Glutamatergic neuron (in vitro differentiated cells): Measurements from ENCODE around the gene MTF2. TPM values are rescaled to one million over a fixed set of nuclear protein-coding genes. Genes with fewer than 3 reads are reported as not detected.
A peak's percentile ranks its signal among the peaks of the same experiment; 100 is the strongest.

ENCODE experiments used
- DNase-seq: peaks from one replicate; pipeline ENCODE4 v3.0.0; 2022
- H3K27ac Mint-ChIP-seq: one replicate; pipeline ENCODE4 v1.8.0; 2020; ENCODE audit warnings: mild to moderate bottlenecking, mixed read lengths, inconsistent platforms; ENCODE audit not compliant: unreplicated experiment
- H3K27me3 Mint-ChIP-seq: one replicate; pipeline ENCODE4 v1.8.0; 2020; ENCODE audit warnings: mild to moderate bottlenecking, moderate library complexity, mixed read lengths, inconsistent platforms; ENCODE audit not compliant: unreplicated experiment
- H3K36me3 Mint-ChIP-seq: one replicate; pipeline ENCODE4 v1.8.0; 2020; ENCODE audit warnings: mild to moderate bottlenecking, mixed read lengths, inconsistent platforms; ENCODE audit not compliant: unreplicated experiment
- H3K4me1 Mint-ChIP-seq: one replicate; pipeline ENCODE4 v1.8.0; 2020; ENCODE audit warnings: mild to moderate bottlenecking, low read depth, mixed read lengths, inconsistent platforms; ENCODE audit not compliant: unreplicated experiment
- H3K4me3 Mint-ChIP-seq: one replicate; pipeline ENCODE4 v1.8.0; 2020; ENCODE audit warnings: mild to moderate bottlenecking, mixed read lengths, inconsistent platforms; ENCODE audit not compliant: unreplicated experiment
- H3K9me3 Mint-ChIP-seq: one replicate; pipeline ENCODE4 v1.8.0; 2020; ENCODE audit warnings: mild to moderate bottlenecking, moderate library complexity, mixed read lengths, inconsistent platforms; ENCODE audit not compliant: unreplicated experiment
- CTCF ChIP-seq: fragments of 200-600 bp; sonication (generic); IDR thresholded peaks from one replicate; pipeline ENCODE4 v1.5.0; 2021; ENCODE audit not compliant: partially characterized antibody, unreplicated experiment
- total RNA-seq: library from RNA; stranded (reverse); fragmentation: NEBNext Ultra II Directional; extraction: Animal tissue kit (Norgen Biotek cat#: 25700); gene quantifications from one replicate; pipeline ENCODE4 v1.2.1, GENCODE V29; 2021; ENCODE audit not compliant: unreplicated experiment

Gene MTF2
- total RNA-seq, 1 donor from 2014 or later: 129 TPM

DNA sequence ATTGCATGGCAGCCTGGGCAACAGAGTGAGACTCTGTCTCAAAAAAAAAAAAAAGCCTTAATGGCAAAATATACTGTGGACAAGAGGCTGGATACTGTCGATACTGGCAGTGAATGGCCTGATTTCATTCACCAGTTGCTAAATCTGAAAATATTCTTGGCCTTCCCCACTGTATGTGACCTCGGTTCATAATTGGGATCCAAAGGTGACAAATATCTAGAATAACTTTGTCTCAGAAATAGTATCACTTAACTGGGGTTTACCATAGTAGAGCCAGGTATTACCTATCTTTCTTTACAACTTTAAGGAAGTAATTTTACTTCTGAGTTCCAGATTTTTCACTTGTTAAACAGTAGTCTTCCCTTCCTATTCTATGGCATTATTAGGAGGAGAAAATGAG is 8.4 kb downstream of the MTF2 start:
- Mint-ChIP-seq H3K4me1 (peaks cover 5% of the 10 kb centered on the region), H3K4me3 (no peak overlapping the region), H3K9me3 (no peaks in the 10 kb centered on the region), H3K36me3 (peaks cover 14% of the 10 kb centered on the region), H3K27me3 (no peaks in the 10 kb centered on the region), H3K27ac (no peak overlapping the region)
- TF ChIP-seq CTCF: no peak
- no peak for DNase-seq

DNA sequence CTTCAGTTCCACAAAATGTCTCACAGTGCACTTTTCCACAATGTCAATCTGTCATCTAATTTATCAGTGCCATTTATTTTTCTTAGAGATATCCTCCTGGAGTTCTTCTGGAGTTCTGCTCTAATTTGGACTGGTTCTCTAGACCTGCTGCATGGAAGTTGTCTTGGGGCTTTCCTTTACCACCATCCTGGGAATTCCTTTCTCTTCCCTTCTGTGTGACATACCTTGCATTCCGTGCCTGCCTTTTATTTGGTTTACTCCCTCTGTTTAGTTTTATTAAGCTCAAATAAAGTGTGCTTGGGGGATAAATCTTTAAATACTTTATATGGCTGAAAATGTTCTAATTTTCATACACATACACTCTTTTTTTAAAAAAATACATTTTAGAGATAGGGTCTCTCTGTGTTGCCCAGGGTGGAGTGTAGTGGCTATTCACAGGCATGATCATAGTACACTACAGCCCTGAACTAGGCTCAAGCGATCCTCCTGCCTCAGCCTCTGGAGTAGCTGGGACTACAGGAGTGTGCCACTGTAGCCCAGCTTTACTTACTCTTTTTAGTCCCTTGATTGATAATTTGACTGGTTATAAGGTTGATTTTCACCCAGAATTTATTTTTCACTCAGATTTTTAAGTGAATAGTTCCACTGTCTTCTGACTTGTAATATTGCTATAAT is 14.4 kb downstream of the MTF2 start:
- H3K9me3 Mint-ChIP-seq: no peaks in the 10 kb centered on the region
- TF ChIP-seq CTCF: no peak
- H3K4me1 Mint-ChIP-seq: peaks cover 19% of the 10 kb centered on the region
- no peak overlapping the region for H3K27ac Mint-ChIP-seq
- H3K36me3 Mint-ChIP-seq: no peaks in the 10 kb centered on the region
- peak overlapping the region; percentile 28 for H3K4me3 Mint-ChIP-seq
- no peaks in the 10 kb centered on the region for H3K27me3 Mint-ChIP-seq
- DNase-seq: no peak

DNA sequence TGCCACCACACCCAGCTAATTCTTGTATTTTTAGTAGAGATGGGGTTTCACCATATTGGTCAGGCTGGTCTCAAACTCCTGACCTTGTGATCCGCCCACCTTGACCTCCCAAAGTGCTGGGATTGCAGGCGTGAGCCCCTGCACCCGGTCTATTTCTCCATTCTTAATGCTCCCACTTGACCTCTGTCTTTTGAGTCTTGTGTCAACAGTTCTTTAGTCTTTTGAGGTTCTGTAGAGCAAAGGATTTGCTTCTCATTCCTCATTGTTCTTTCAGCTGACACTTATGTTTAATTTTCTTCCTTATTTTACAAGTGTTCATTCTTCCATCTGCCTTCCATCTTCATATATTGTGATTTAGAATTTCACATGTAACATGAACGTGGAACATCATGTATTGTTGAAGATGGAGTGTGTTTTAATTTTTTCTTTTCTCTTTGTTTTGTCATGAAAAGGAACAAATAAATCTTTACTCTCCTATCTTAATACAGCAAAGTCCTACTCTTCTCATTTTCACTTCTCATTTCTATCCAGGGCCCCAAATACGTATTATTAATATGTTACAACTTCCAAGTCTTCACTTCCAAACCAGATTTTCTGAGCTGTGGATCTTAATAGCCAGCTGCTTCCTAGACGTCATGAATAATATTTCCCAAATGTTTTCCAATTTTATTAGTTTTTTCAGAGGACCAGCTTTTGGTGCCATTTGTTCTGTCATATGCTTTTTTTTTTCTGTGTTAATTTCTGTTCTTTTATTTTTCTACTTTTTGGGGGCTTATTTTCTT is 16.9 kb downstream of the MTF2 start:
- TF ChIP-seq CTCF: no peak
- no peaks in the 10 kb centered on the region for H3K36me3 Mint-ChIP-seq
- no peak overlapping the region for H3K4me3 Mint-ChIP-seq
- H3K9me3 Mint-ChIP-seq: no peaks in the 10 kb centered on the region
- no peaks in the 10 kb centered on the region for H3K27me3 Mint-ChIP-seq
- peaks cover 28% of the 10 kb centered on the region for H3K4me1 Mint-ChIP-seq
- no peak for DNase-seq
- H3K27ac Mint-ChIP-seq: peak overlapping the region; percentile 5

DNA sequence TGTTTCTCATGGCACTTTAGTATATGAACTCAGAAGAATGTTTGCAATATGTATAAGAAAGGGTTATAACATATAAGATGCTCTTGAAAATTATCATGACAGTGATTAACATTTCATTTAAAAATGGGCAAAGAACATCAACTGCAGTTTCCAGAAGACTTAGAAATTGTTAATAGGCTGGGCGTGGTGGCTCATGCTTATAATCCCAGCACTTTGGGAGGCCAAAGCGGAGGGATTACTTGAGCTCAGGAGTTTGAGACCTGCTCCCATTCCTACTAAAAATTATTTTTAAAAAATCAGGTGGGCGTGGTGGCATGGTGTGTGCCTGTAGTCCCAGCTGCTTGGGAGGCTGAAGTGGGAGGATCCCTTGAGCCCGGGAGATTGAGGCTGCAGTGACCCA is 23.1 kb downstream of the MTF2 start:
- H3K36me3 Mint-ChIP-seq: peaks cover 5% of the 10 kb centered on the region
- DNase-seq: no peak
- peaks cover 15% of the 10 kb centered on the region for H3K4me1 Mint-ChIP-seq
- H3K27ac Mint-ChIP-seq: peak overlapping the region; percentile 5
- TF ChIP-seq CTCF: no peak
- H3K27me3 Mint-ChIP-seq: no peaks in the 10 kb centered on the region
- no peak overlapping the region for H3K4me3 Mint-ChIP-seq
- H3K9me3 Mint-ChIP-seq: peaks cover under 1% of the 10 kb centered on the region

DNA sequence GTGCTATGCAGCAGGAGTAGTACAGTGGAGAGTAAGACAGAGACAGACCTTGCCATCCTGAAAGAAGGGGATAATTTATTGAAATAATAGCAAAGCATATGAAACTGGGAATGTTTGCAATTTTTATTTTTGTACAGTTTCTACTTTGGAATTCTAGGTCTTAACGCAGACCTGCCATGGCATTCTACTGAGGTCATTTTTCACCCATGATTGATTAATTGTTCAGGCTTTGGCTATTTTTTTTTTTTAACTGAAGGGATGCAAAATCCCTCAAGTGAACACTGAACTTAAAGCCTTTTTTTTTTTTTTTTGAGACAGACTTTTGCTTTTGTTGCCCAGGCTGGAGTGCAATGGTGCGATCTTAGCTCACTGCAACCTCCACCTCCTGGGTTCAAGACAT is 27.1 kb downstream of the MTF2 start:
- H3K4me3 Mint-ChIP-seq: no peak overlapping the region
- peaks cover 3% of the 10 kb centered on the region for H3K4me1 Mint-ChIP-seq
- TF ChIP-seq CTCF: no peak
- peaks cover 4% of the 10 kb centered on the region for H3K9me3 Mint-ChIP-seq
- no peaks in the 10 kb centered on the region for H3K27me3 Mint-ChIP-seq
- peaks cover 11% of the 10 kb centered on the region for H3K36me3 Mint-ChIP-seq
- DNase-seq: no peak
- H3K27ac Mint-ChIP-seq: no peak overlapping the region
